Measurements from ENCODE around the gene CASKIN1. TPM values are rescaled to one million over a fixed set of nuclear protein-coding genes. Genes with fewer than 3 reads are reported as not detected.
A peak's percentile ranks its signal among the peaks of the same experiment; 100 is the strongest.

CASKIN1 gene
- total and polyA plus RNA-seq, 2 of the 8 experiments (the other 6 are each of a cell fraction or from before 2014, with no cell fraction given), result 1.2 to 6.4 TPM

GRCh38 chr16:2155091-2155950 is 41.1 kb downstream of the CASKIN1 start, which contains the start of gene TRAF7 (continued):
- TF ChIP-seq SIN3A (conservative IDR thresholded peaks at IDR 0.05 in 1 of 2, IDR thresholded peaks at IDR 0.05 in 1 of 2; ENCODE audit: low read depth in 1 of 2, low read length in 2 of 2) (peak; percentile 85 to 93), BCL11A (IDR thresholded peaks at IDR 0.05; ENCODE audit: low read depth in 2 of 2, low read length in 2 of 2) (no peak), SRF (IDR thresholded peaks at IDR 0.05; ENCODE audit: low read depth, low read length) (no peak; the same call in 1 of the 2 replicates), RAD21 (IDR thresholded peaks at IDR 0.05 in 1 of 2, conservative IDR thresholded peaks at IDR 0.05 in 1 of 2; ENCODE audit: low read depth in 2 of 2, low read length in 2 of 2) (no peak), JUND (IDR thresholded peaks at IDR 0.05; ENCODE audit: low read length) (no peak), POLR2A (IDR thresholded peaks at IDR 0.05; ENCODE audit: control extremely low read depth in 1 of 2, low read depth in 2 of 2, low read length in 2 of 2) (peak in 1 of 2 experiments; percentile 100; a peak in 2 of 3 replicates), SP4 (IDR thresholded peaks at IDR 0.05; ENCODE audit: low read length) (no peak), TCF12 (IDR thresholded peaks at IDR 0.05; ENCODE audit: low read depth, low read length) (0 out of 2 replicates have a peak, but pooled peaks have one; percentile 52), EZH2 (IDR thresholded peaks at IDR 0.05; ENCODE audit: low read depth, low read length, severe bottlenecking) (no peak), CHD2 (IDR thresholded peaks at IDR 0.05; ENCODE audit: low read length) (peak; percentile 45), SP2 (IDR thresholded peaks at IDR 0.05; ENCODE audit: low read length) (peak; percentile 56), CTBP2 (IDR thresholded peaks at IDR 0.05; ENCODE audit: borderline replicate concordance, insufficient read depth, insufficient read length, low read length) (no peak), EGR1 (IDR thresholded peaks at IDR 0.05; ENCODE audit: borderline replicate concordance, low read depth, low read length) (0 out of 2 replicates have a peak, but pooled peaks have one; percentile 32)
- TF ChIP-seq, protein P1, sequence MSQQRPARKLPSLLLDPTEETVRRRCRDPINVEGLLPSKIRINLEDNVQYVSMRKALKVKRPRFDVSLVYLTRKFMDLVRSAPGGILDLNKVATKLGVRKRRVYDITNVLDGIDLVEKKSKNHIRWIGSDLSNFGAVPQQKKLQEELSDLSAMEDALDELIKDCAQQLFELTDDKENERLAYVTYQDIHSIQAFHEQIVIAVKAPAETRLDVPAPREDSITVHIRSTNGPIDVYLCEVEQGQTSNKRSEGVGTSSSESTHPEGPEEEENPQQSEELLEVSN (IDR thresholded peaks at IDR 0.05), result peak; percentile 32; the same call in 1 of the 2 replicates

All from H1 (cell line).